IgD-negative memory B cell (primary cell): ENCODE results near the gene AAR2. TPM values are rescaled to one million over a fixed set of nuclear protein-coding genes. Genes with fewer than 3 reads are reported as not detected.

Experiments used
- H3K27ac Mint-ChIP-seq, 3 donors: one replicate each; pipeline ENCODE4 v1.8.0; 2020 to 2022; ENCODE audit warnings: mild to moderate bottlenecking in 3 of 3, mixed read lengths in 3 of 3, moderate library complexity in 1 of 3
- H3K27me3 Mint-ChIP-seq: one replicate; pipeline ENCODE4 v1.8.0; 2021; ENCODE audit warnings: mixed read lengths
- H3K36me3 Mint-ChIP-seq: one replicate; pipeline ENCODE4 v1.8.0; 2020; ENCODE audit warnings: mild to moderate bottlenecking, mixed read lengths
- H3K4me1 Mint-ChIP-seq, 3 donors: one replicate each; pipeline ENCODE4 v1.8.0; 2020 to 2022; ENCODE audit warnings: mixed read lengths in 3 of 3, mild to moderate bottlenecking in 1 of 3
- H3K4me3 Mint-ChIP-seq, 4 donors: one replicate each; pipeline ENCODE4 v1.8.0; 2020 to 2022; ENCODE audit warnings: mild to moderate bottlenecking in 4 of 4, mixed read lengths in 4 of 4, moderate library complexity in 3 of 4
- H3K9me3 Mint-ChIP-seq, 3 donors: one replicate each; pipeline ENCODE4 v1.8.0; 2020 to 2021; ENCODE audit warnings: mixed read lengths in 3 of 3, mild to moderate bottlenecking in 1 of 3
- polyA plus RNA-seq: library from polyadenylated mRNA; unstranded; fragments of 300-500 nt; fragmentation: Illumina TruSeq; gene quantifications from one replicate; pipeline ENCODE4 v1.2.3, GENCODE V29; 2021

AAR2 gene
- polyA plus RNA-seq, 1 donor from 2014 or later = 30.8 TPM

DNA sequence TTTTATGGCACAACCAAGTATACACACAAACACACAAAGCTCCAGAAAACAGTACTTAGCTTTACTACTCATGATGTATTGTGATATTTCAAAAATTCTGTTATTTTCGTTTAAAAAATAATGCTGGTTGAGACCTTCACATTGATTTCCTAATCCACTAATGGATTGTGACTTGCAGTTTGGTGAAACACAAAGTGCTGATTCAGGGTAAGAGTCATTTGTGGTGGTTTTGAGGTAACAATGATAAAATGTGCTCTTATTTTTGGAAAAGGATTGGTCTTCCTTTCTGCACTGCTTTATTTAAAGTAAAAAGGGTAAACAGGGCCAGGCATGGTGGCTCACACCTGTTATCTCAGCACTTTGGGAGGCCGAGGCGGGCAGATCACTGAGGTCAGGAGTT is 1.9 kb downstream of the AAR2 start:
- H3K4me1 Mint-ChIP-seq = peaks cover 22 to 29% (median 29%) of the 10 kb centered on the region in 3 donors
- H3K4me3 Mint-ChIP-seq = peak overlapping the region; percentile 60 to 72 (median 66)
- no peaks in the 10 kb centered on the region for H3K9me3 Mint-ChIP-seq
- H3K27ac Mint-ChIP-seq = peak overlapping the region in 1 of 3 donors; percentile 31
- peaks cover 2% of the 10 kb centered on the region for H3K36me3 Mint-ChIP-seq
- H3K27me3 Mint-ChIP-seq = no peaks in the 10 kb centered on the region

DNA sequence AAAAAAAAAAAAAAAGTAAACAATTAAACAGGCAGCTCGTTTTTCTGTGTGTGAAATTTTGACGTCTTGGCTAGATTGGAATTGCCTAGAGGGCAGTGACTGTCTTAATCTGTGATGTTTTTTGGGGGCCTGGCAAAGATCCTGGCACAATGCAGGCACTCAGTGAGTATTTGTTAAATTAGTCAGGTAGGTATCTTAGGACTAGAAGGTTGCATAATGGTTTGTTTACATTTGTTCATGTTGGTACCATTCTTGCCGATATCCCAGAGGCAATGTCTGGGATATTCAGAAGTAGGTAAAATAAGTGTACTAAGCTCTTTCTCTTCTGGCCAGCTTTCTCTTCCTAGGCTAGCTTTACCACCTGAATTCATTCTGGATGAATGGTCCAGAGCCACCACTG is 2.5 kb downstream of the AAR2 start:
- Mint-ChIP-seq H3K27ac (no peak overlapping the region), H3K4me1 (peaks cover 22 to 29% (median 29%) of the 10 kb centered on the region in 3 donors), H3K36me3 (peaks cover 2% of the 10 kb centered on the region), H3K9me3 (no peaks in the 10 kb centered on the region), H3K27me3 (no peaks in the 10 kb centered on the region), H3K4me3 (peak overlapping the region in 3 of 4 donors; percentile 42 to 69 (median 68))

DNA sequence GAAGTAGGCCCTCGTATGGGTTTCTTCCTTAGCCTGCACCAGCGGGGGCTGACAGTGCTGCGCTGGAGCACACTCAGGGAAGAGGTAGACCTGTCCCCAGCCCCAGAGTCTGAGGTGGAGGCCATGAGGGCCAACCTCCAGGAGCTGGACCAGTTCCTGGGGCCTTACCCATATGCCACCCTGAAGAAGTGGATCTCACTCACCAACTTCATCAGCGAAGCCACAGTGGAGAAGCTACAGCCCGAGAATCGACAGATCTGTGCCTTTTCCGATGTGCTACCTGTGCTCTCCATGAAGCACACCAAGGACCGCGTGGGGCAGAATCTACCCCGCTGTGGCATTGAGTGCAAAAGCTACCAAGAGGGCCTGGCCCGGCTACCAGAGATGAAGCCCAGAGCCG is 3.8 kb downstream of the AAR2 start:
- H3K4me3 Mint-ChIP-seq = no peak overlapping the region
- peaks cover 22 to 29% (median 29%) of the 10 kb centered on the region in 3 donors for H3K4me1 Mint-ChIP-seq
- no peaks in the 10 kb centered on the region for H3K9me3 Mint-ChIP-seq
- no peaks in the 10 kb centered on the region for H3K27me3 Mint-ChIP-seq
- no peak overlapping the region for H3K27ac Mint-ChIP-seq
- peaks cover 6% of the 10 kb centered on the region for H3K36me3 Mint-ChIP-seq

GRCh38 chr20:36241678-36242077 is 5.4 kb downstream of the AAR2 start:
- H3K4me3 Mint-ChIP-seq = no peak overlapping the region

DNA sequence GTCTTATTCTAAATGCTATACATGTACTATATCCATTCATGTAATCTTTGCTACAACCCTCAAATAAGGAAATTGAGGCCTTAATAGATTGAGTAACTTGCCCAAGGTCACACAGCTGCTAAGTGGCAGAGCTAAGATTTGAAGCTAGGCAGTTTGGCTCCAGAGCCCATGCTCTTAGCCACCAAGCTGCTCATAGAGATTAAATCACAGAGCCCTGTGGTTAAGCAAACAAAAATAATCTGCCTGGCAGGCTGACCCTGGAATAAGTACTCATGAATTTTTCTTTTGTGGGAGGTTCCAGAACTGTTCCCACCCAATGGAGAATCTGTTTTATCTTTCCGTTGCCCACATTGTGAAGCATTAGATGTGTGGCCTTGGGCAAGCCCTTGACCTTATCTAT is 7.4 kb downstream of the AAR2 start:
- H3K27ac Mint-ChIP-seq = no peak overlapping the region
- no peaks in the 10 kb centered on the region for H3K27me3 Mint-ChIP-seq
- H3K9me3 Mint-ChIP-seq = no peaks in the 10 kb centered on the region
- H3K36me3 Mint-ChIP-seq = peaks cover 8% of the 10 kb centered on the region
- H3K4me1 Mint-ChIP-seq = peaks cover 9 to 15% (median 12%) of the 10 kb centered on the region in 3 donors
- H3K4me3 Mint-ChIP-seq = no peak overlapping the region

More at GRCh38 chr20:36241678-36242077, 5.4 kb downstream of the AAR2 start:
- H3K27me3 Mint-ChIP-seq = no peaks in the 10 kb centered on the region
- H3K36me3 Mint-ChIP-seq = peaks cover 6% of the 10 kb centered on the region
- no peak overlapping the region for H3K27ac Mint-ChIP-seq
- H3K4me1 Mint-ChIP-seq = peaks cover 16 to 26% (median 20%) of the 10 kb centered on the region in 3 donors
- H3K9me3 Mint-ChIP-seq = no peaks in the 10 kb centered on the region

GRCh38 chr20:36246401-36246800 is 10.1 kb downstream of the AAR2 start:
- Mint-ChIP-seq H3K27me3 (no peaks in the 10 kb centered on the region), H3K4me1 (peaks cover 0 to 7% (median 7%) of the 10 kb centered on the region in 3 donors), H3K4me3 (no peak overlapping the region), H3K9me3 (no peaks in the 10 kb centered on the region), H3K27ac (peak overlapping the region in 1 of 3 donors; percentile 39), H3K36me3 (peaks cover 7% of the 10 kb centered on the region)

- H3K27me3 Mint-ChIP-seq = no peaks in the 10 kb centered on the region
- H3K9me3 Mint-ChIP-seq = no peaks in the 10 kb centered on the region
- no peak overlapping the region for H3K4me3 Mint-ChIP-seq
- peaks cover 0 to 10% (median 7%) of the 10 kb centered on the region in 3 donors for H3K4me1 Mint-ChIP-seq
- H3K36me3 Mint-ChIP-seq = peaks cover 7% of the 10 kb centered on the region
- H3K27ac Mint-ChIP-seq = no peak overlapping the region
These were observed 12.6 kb downstream of the AAR2 start for GRCh38 chr20:36248836-36249235.

DNA sequence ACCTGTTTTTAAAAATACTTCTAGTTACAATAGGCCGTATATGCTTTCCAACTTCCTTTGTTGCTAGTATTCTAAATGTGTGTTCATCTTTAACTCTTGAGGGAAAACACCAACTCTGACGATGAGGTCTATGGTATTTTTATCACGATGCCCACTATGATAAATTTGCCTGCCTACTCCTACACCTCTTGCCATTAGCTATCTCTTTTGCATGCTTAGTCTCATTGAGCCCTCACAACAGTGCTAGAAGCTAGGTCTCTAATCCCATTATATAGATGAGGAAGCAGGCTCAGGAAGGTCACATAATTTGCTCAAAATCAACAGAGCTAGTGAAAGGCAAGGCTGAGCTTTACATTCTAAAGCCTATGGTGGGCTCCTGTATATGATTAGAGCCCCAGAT is 13.2 kb downstream of the AAR2 start:
- no peak overlapping the region for H3K4me3 Mint-ChIP-seq
- no peak overlapping the region for H3K27ac Mint-ChIP-seq
- H3K9me3 Mint-ChIP-seq = no peaks in the 10 kb centered on the region
- no peaks in the 10 kb centered on the region for H3K27me3 Mint-ChIP-seq
- peaks cover 0 to 10% (median 7%) of the 10 kb centered on the region in 3 donors for H3K4me1 Mint-ChIP-seq
- peaks cover 4% of the 10 kb centered on the region for H3K36me3 Mint-ChIP-seq

- H3K4me1 Mint-ChIP-seq = peaks cover 0 to 10% (median 7%) of the 10 kb centered on the region in 3 donors
These were observed 15.1 kb downstream of the AAR2 start for GRCh38 chr20:36251426-36251825.

DNA sequence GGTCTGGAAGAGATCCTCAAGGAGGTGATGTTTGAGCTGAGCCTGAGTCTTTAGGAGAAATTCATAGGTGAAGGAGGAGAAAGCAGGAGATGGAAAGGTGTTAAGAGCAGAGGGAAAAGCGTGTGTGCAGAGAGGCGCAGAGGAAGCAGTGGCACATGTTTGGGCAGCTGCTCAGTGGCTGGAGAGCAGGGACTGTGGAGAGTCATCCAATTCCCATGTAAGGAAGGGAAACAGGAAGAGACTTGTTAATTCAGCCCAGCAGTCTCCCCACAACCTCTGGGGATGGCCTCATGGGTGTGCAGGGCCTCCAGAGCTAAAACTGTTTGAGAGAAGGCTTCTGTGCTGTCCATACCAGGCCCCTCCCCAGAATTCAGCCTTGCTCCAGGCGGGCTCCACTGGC is 16.2 kb downstream of the AAR2 start:
- Mint-ChIP-seq H3K27me3 (no peaks in the 10 kb centered on the region), H3K36me3 (peaks cover 4% of the 10 kb centered on the region), H3K4me1 (peaks cover 0 to 10% (median 7%) of the 10 kb centered on the region in 3 donors), H3K27ac (no peak overlapping the region), H3K9me3 (no peaks in the 10 kb centered on the region), H3K4me3 (no peak overlapping the region)

More at GRCh38 chr20:36251426-36251825, 15.1 kb downstream of the AAR2 start:
- H3K4me3 Mint-ChIP-seq = no peak overlapping the region
- H3K27me3 Mint-ChIP-seq = no peaks in the 10 kb centered on the region
- H3K27ac Mint-ChIP-seq = no peak overlapping the region
- H3K36me3 Mint-ChIP-seq = peaks cover 4% of the 10 kb centered on the region
- H3K9me3 Mint-ChIP-seq = no peaks in the 10 kb centered on the region

DNA sequence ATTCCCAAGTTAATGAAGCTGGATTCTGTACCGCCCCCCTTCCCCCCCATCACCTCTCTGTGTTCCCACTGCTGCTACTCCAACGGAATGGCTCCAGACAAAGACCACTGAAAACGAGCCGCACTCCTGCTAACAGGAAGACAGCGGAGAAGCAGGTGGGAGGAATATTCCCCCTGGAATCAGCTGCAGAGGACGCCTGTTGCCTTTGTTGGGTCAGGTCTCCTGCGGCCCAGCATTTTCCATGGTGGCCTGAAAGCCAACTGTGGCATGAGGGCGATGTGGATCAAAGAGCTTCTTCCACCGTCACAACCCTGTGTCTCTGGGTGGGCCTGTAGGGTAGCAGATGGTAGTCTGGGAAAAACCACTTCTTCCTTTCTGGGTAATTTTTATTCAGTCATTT is 16.8 kb downstream of the AAR2 start:
- peaks cover under 1% of the 10 kb centered on the region for H3K36me3 Mint-ChIP-seq
- peaks cover 0 to 9% (median 7%) of the 10 kb centered on the region in 3 donors for H3K4me1 Mint-ChIP-seq
- no peaks in the 10 kb centered on the region for H3K9me3 Mint-ChIP-seq
- no peak overlapping the region for H3K4me3 Mint-ChIP-seq
- H3K27me3 Mint-ChIP-seq = no peaks in the 10 kb centered on the region
- no peak overlapping the region for H3K27ac Mint-ChIP-seq

DNA sequence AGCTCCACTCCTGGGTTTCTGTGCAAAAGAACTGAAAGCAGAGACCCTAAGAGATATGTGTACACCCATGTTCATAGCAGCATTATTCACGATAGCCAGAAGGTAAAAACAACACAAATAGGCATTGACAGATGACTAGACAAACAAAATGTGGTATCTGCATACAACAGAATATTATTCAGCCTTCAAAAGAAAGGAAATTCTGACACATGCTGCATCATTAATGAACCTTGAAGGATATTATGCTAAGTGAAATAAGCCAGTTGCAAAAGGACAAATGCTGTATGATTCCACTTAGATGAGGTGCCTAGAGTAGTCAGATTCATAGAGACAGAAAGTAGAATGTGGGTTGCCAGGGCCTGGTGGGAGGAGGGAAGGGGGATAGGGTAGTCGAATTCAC is 17.8 kb downstream of the AAR2 start:
- Mint-ChIP-seq H3K27ac (no peak overlapping the region), H3K27me3 (no peaks in the 10 kb centered on the region), H3K4me3 (no peak overlapping the region), H3K4me1 (peaks cover 0 to 5% (median 3%) of the 10 kb centered on the region in 3 donors), H3K36me3 (no peaks in the 10 kb centered on the region), H3K9me3 (no peaks in the 10 kb centered on the region)

GRCh38 chr20:36255445-36255844 is 19.2 kb downstream of the AAR2 start:
- H3K4me1 Mint-ChIP-seq = peaks cover 0 to 3% (median 0%) of the 10 kb centered on the region in 3 donors
- no peaks in the 10 kb centered on the region for H3K36me3 Mint-ChIP-seq
- H3K9me3 Mint-ChIP-seq = no peaks in the 10 kb centered on the region
- no peak overlapping the region for H3K4me3 Mint-ChIP-seq
- H3K27ac Mint-ChIP-seq = no peak overlapping the region
- no peaks in the 10 kb centered on the region for H3K27me3 Mint-ChIP-seq

DNA sequence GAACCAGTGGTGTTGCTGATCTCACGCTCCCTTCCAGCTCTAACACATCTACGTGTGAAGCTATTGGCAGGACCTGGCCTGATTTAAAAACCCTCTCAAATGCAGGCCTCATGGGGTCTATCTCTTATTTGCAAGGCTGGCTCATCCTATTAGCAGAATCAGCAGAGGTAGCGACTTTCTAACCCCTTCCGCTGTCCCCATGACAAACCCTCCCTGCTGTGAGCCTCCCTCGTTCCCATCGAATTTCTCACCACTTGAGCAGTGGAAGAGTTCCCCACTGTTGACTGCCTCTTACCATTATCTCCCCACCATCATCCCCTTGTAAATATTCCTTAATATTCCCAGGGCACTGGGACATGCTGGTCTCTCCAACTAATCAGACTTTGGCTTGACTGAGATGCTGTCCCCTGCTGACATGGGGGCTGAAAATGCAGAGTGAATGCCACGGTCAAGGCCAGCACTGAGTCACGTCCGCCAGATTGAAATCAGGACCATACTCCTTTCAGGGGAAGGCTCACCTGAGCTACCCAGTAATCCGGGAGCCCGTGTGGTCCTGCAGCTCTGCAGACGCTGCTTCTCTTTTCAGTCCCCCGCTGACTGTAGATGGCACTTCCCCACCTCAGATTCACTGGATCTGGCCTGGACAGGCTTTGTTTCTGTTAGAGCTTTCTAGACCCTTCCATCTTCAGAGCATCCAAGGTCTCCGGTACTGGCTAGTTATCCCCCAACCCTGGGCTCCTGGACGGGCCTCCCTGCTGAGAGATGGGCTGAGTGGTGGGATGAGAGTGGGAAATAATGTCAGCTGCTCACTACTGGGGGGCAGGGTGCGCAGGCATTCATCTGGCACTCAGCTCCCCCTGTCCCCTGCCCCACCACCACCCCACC is 23.1 kb downstream of the AAR2 start:
- no peaks in the 10 kb centered on the region for H3K4me1 Mint-ChIP-seq
- no peaks in the 10 kb centered on the region for H3K27me3 Mint-ChIP-seq
- H3K4me3 Mint-ChIP-seq = no peak overlapping the region
- H3K27ac Mint-ChIP-seq = no peak overlapping the region
- H3K36me3 Mint-ChIP-seq = no peaks in the 10 kb centered on the region
- H3K9me3 Mint-ChIP-seq = no peaks in the 10 kb centered on the region

GRCh38 chr20:36260316-36260715 is 24.0 kb downstream of the AAR2 start:
- no peaks in the 10 kb centered on the region for H3K4me1 Mint-ChIP-seq
- H3K27me3 Mint-ChIP-seq = no peaks in the 10 kb centered on the region
- H3K36me3 Mint-ChIP-seq = no peaks in the 10 kb centered on the region
- H3K9me3 Mint-ChIP-seq = no peaks in the 10 kb centered on the region
- no peak overlapping the region for H3K4me3 Mint-ChIP-seq
- no peak overlapping the region for H3K27ac Mint-ChIP-seq
